B cell (primary cell): ENCODE data around the gene GUCA2B. TPM values are rescaled to one million over a fixed set of nuclear protein-coding genes. Genes with fewer than 3 reads are reported as not detected.

ENCODE experiments used
- ATAC-seq: fragments of 200-7000 bp; cut with Tn5 transposase; one replicate; pipeline ENCODE4 v1.10.0; 2021; ENCODE audit warnings: low read depth, mild to moderate bottlenecking, moderate number of reproducible peaks, moderate library complexity
- CTCF ChIA-PET: fragments of 350-600 bp; sonication (Branson Sonifier 250); formaldehyde crosslinking; loops from one replicate; lab custom pipeline; 2021; ENCODE audit warnings: antibody characterized with exemption, inconsistent platforms; lab: Charles Lee
- POLR2A ChIA-PET: fragments of 350-600 bp; sonication (Branson Sonifier 250); formaldehyde crosslinking; loops from one replicate; lab custom pipeline; 2021; ENCODE audit warnings: antibody characterized with exemption; lab: Charles Lee
- DNase-seq: peaks from one replicate; pipeline ENCODE4 v3.0.0; 2013
- H2AFZ ChIP-seq: 2 replicates; pipeline ENCODE4 v1.6.1; 2012; ENCODE audit warnings: mild to moderate bottlenecking, low read depth, low read length; ENCODE audit not compliant: insufficient read depth, poor library complexity, severe bottlenecking
- H3K27ac ChIP-seq, 2 donors: 1 replicate in 1 of 2; 2 replicates in 1 of 2; pipeline ENCODE4 v1.5.1; 2012 to 2013; ENCODE audit warnings: low read length in 2 of 2, mild to moderate bottlenecking in 2 of 2, moderate library complexity in 1 of 2
- H3K27me3 ChIP-seq, 4 experiments: fragments of 200-600 bp in 1 of 4; sonication (generic) in 1 of 4; replicated peaks in 1 of 4; 1 replicate in 2 of 4; 2 replicates in 2 of 4; pipeline versions ENCODE4 v1.6.1 to v1.7.0; 2013 to 2016; ENCODE audit warnings: low read length in 3 of 4, mild to moderate bottlenecking in 2 of 4, mixed read lengths in 1 of 4, moderate library complexity in 1 of 4; ENCODE audit not compliant: insufficient read depth in 4 of 4, control insufficient read depth in 3 of 4; ENCODE audit errors: control extremely low read depth in 1 of 4
- H3K36me3 ChIP-seq, 2 experiments: replicated peaks in 1 of 2; 1 replicate in 1 of 2; 2 replicates in 1 of 2; pipeline versions ENCODE4 v1.6.1 to v1.7.1; 2013; ENCODE audit warnings: low read length in 1 of 2; ENCODE audit not compliant: insufficient read depth in 2 of 2, control insufficient read depth in 1 of 2; ENCODE audit errors: control extremely low read depth in 1 of 2, extremely low read depth in 1 of 2
- H3K4me1 ChIP-seq, 2 donors: fragments of 200-600 bp in 1 of 2; sonication (generic) in 1 of 2; 1 replicate in 1 of 2; 2 replicates in 1 of 2; pipeline versions ENCODE4 v1.5.1 to v1.6.1; 2013 to 2017; ENCODE audit warnings: low read length in 2 of 2; ENCODE audit not compliant: control insufficient read depth in 2 of 2, insufficient read depth in 2 of 2
- H3K4me2 ChIP-seq: replicated peaks from 2 replicates; pipeline ENCODE3; 2012; ENCODE audit warnings: mild to moderate bottlenecking, low read depth, low read length; ENCODE audit not compliant: poor library complexity, severe bottlenecking
- H3K4me3 ChIP-seq, 5 experiments: fragments of 200-600 bp in 1 of 5; sonication (generic) in 1 of 5; 1 replicate in 3 of 5; 2 replicates in 2 of 5; pipeline versions ENCODE4 v1.5.1 to v1.7.0; 2011 to 2016; ENCODE audit warnings: low read length in 4 of 5, mild to moderate bottlenecking in 4 of 5, low read depth in 2 of 5, control low read depth in 1 of 5, moderate library complexity in 1 of 5; ENCODE audit not compliant: insufficient read depth in 1 of 5; ENCODE audit errors: control extremely low read depth in 1 of 5, extremely low read depth in 1 of 5
- H3K79me2 ChIP-seq: fragments of 200-600 bp; sonication (generic); one replicate; pipeline ENCODE4 v1.6.0; 2016; ENCODE audit warnings: low read length; ENCODE audit not compliant: control insufficient read depth, insufficient read depth
- H3K9ac ChIP-seq: fragments of 200-600 bp; sonication (generic); 2 replicates; pipeline ENCODE4 v1.6.1; 2017; ENCODE audit warnings: mild to moderate bottlenecking, low read length, moderate library complexity
- H3K9me3 ChIP-seq, 3 donors: one replicate each; pipeline versions ENCODE4 v1.6.1 to v1.7.1; 2013; ENCODE audit warnings: low read length in 2 of 3; ENCODE audit not compliant: control insufficient read depth in 2 of 3, insufficient read depth in 1 of 3; ENCODE audit errors: control extremely low read depth in 1 of 3
- H4K20me1 ChIP-seq: 2 replicates; pipeline ENCODE4 v1.6.0; 2012; ENCODE audit warnings: mild to moderate bottlenecking, low read length; ENCODE audit not compliant: insufficient read depth, control insufficient read depth, poor library complexity, severe bottlenecking
- H3K27ac Mint-ChIP-seq: one replicate; pipeline ENCODE4 v1.8.0; 2021; ENCODE audit warnings: mixed read lengths
- H3K27me3 Mint-ChIP-seq: one replicate; pipeline ENCODE4 v1.8.0; 2021; ENCODE audit warnings: mixed read lengths
- H3K4me1 Mint-ChIP-seq: one replicate; pipeline ENCODE4 v1.8.0; 2021; ENCODE audit warnings: mixed read lengths
- H3K4me3 Mint-ChIP-seq: one replicate; pipeline ENCODE4 v1.8.0; 2021; ENCODE audit warnings: mixed read lengths
- H3K9me3 Mint-ChIP-seq: one replicate; pipeline ENCODE4 v1.8.0; 2022; ENCODE audit warnings: mixed read lengths; ENCODE audit not compliant: insufficient read depth
- CTCF ChIP-seq: fragments of 200-600 bp; IDR thresholded peaks from one replicate; pipeline ENCODE4 v1.8.0; 2022; ENCODE audit warnings: antibody characterized with exemption, mild to moderate bottlenecking
- EZH2 ChIP-seq: IDR thresholded peaks from 2 replicates; pipeline ENCODE4 v1.6.1; 2012; ENCODE audit warnings: borderline replicate concordance, low read depth, mild to moderate bottlenecking, moderate library complexity, low read length; ENCODE audit not compliant: insufficient read depth, poor library complexity, severe bottlenecking
- WGBS: methylation state at CpG from one replicate; pipeline ENCODE4 v1.1.5; 2013; ENCODE audit warnings: missing lambda C conversion rate; ENCODE audit not compliant: insufficient coverage; 5-methylcytosine and 5-hydroxymethylcytosine counted together
- intact Hi-C: fragments of 100-400 bp; cut with micrococcal nuclease; formaldehyde crosslinking; loops from one replicate; pipeline ENCODE4 v1.10.0; 2022
- polyA plus RNA-seq: library from polyadenylated mRNA; depleted of rRNA; stranded (reverse); fragments of >200 nt; gene quantifications from 2 replicates; pipeline ENCODE4 v1.2.3, GENCODE V29; 2012
- total RNA-seq, 2 donors: library from RNA; stranded (reverse); fragments of 120-200 nt in 1 of 2; gene quantifications; 1 replicate in 1 of 2; 2 replicates in 1 of 2; pipeline versions ENCODE4 v1.2.3 to v1.2.4, GENCODE V29; 2013 to 2022

GUCA2B gene
- total and polyA plus RNA-seq, 2 donors (not counting 1 experiment from before 2014, with no cell fraction given), result not detected

GRCh38 chr1:42173155-42173933 is 20.1 kb downstream of the GUCA2B start:
- TF ChIP-seq CTCF, result peak; percentile 92
- TF ChIP-seq EZH2, result no peak
- no peaks in the 10 kb centered on the region for H3K27me3 Mint-ChIP-seq
- H2AFZ ChIP-seq, result no peak overlapping the region
- peak; percentile 80 for ATAC-seq
- H3K27ac Mint-ChIP-seq, result no peak overlapping the region
- no peaks in the 10 kb centered on the region for H3K9me3 ChIP-seq
- H3K4me2 ChIP-seq, result no peak overlapping the region
- no peaks in the 10 kb centered on the region for H3K79me2 ChIP-seq
- no peak overlapping the region for H3K4me3 ChIP-seq
- no peak overlapping the region for H3K27ac ChIP-seq
- CTCF ChIA-PET, result interaction anchor here (0.5 to 7.9 kb wide), 33 partner anchors 8 to 660 kb away, joined by 3 to 114 read pairs (median 4); no protein-coding TSS in a partner anchor
- H3K4me1 ChIP-seq, result peaks cover 0 to 3% of the 10 kb centered on the region in 2 donors
- H3K9ac ChIP-seq, result no peak overlapping the region
- H3K9me3 Mint-ChIP-seq, result no peaks in the 10 kb centered on the region
- POLR2A ChIA-PET, result no interaction called here
- H3K4me1 Mint-ChIP-seq, result no peaks in the 10 kb centered on the region
- 47% methylated on average over 8 of the region's 9 CpGs for WGBS
- H3K36me3 ChIP-seq, result no peaks in the 10 kb centered on the region
- intact Hi-C loops, result loop anchor here (1.0 kb wide), 2 partner anchors 599 to 657 kb away; no protein-coding TSS in a partner anchor
- DNase-seq, result peak; percentile 73
- H4K20me1 ChIP-seq, result no peaks in the 10 kb centered on the region
- no peaks in the 10 kb centered on the region for H3K27me3 ChIP-seq
- no peak overlapping the region for H3K4me3 Mint-ChIP-seq
